ENCODE results near the gene RXRA. TPM values are rescaled to one million over a fixed set of nuclear protein-coding genes. Genes with fewer than 3 reads are reported as not detected.

Gene RXRA
- total RNA-seq, 1 donor from 2014 or later: 23.3 TPM

- DNase-seq: no peak
These were observed 29.5 kb downstream of the RXRA start for GRCh38 chr9:134355561-134356279.

- no peak for DNase-seq
These were observed 30.5 kb downstream of the RXRA start for GRCh38 chr9:134356496-134357470.

- DNase-seq: no peak
These were observed 31.4 kb downstream of the RXRA start for GRCh38 chr9:134357631-134358025.

- no peak for DNase-seq
These were observed 31.9 kb downstream of the RXRA start for GRCh38 chr9:134358026-134358661.

- no peak for DNase-seq
These were observed 32.5 kb downstream of the RXRA start for GRCh38 chr9:134358662-134359319.

GRCh38 chr9:134359493-134360179 lies 33.4 kb downstream of the RXRA start:
- no peak for DNase-seq

GRCh38 chr9:134360180-134360759 lies 34.0 kb downstream of the RXRA start:
- no peak for DNase-seq

GRCh38 chr9:134360897-134361296 lies 34.6 kb downstream of the RXRA start:
- peak; percentile 45 for DNase-seq

GRCh38 chr9:134361426-134361825 lies 35.2 kb downstream of the RXRA start:
- DNase-seq: no peak

- no peak for DNase-seq
These were observed 35.7 kb downstream of the RXRA start for GRCh38 chr9:134361843-134362414.

- DNase-seq: no peak
These were observed 37.2 kb downstream of the RXRA start for GRCh38 chr9:134363450-134363849.

GRCh38 chr9:134364391-134365114 lies 38.3 kb downstream of the RXRA start:
- no peak for DNase-seq

- no peak for DNase-seq
These were observed 38.9 kb downstream of the RXRA start for GRCh38 chr9:134365115-134365596.

- no peak for DNase-seq
These were observed 39.6 kb downstream of the RXRA start for GRCh38 chr9:134365791-134366222.

- DNase-seq: peak; percentile 82
These were observed 40.2 kb downstream of the RXRA start for GRCh38 chr9:134366223-134367031.

GRCh38 chr9:134367061-134367460 lies 40.8 kb downstream of the RXRA start:
- DNase-seq: no peak

- no peak for DNase-seq
These were observed 41.7 kb downstream of the RXRA start for GRCh38 chr9:134367791-134368490.

GRCh38 chr9:134368571-134368970 lies 42.3 kb downstream of the RXRA start:
- DNase-seq: no peak

Data from dermis blood vessel endothelial cell (primary cell).